GM10266 (cell line): ENCODE data around the gene COMMD6.
A peak's percentile ranks its signal among the peaks of the same experiment; 100 is the strongest.

Experiments used
- DNase-seq: peaks from one replicate; pipeline ENCODE4 v3.0.0; 2012; ENCODE audit errors: extremely low spot score
- TF ChIP-seq, protein P1 (sequence below): IDR thresholded peaks from 2 replicates; pipeline ENCODE4 v1.5.1; 2012; ENCODE audit warnings: mild to moderate bottlenecking, low read depth; ENCODE audit not compliant: control insufficient read depth, insufficient read depth; ENCODE audit errors: missing control alignments

Gene COMMD6

DNA sequence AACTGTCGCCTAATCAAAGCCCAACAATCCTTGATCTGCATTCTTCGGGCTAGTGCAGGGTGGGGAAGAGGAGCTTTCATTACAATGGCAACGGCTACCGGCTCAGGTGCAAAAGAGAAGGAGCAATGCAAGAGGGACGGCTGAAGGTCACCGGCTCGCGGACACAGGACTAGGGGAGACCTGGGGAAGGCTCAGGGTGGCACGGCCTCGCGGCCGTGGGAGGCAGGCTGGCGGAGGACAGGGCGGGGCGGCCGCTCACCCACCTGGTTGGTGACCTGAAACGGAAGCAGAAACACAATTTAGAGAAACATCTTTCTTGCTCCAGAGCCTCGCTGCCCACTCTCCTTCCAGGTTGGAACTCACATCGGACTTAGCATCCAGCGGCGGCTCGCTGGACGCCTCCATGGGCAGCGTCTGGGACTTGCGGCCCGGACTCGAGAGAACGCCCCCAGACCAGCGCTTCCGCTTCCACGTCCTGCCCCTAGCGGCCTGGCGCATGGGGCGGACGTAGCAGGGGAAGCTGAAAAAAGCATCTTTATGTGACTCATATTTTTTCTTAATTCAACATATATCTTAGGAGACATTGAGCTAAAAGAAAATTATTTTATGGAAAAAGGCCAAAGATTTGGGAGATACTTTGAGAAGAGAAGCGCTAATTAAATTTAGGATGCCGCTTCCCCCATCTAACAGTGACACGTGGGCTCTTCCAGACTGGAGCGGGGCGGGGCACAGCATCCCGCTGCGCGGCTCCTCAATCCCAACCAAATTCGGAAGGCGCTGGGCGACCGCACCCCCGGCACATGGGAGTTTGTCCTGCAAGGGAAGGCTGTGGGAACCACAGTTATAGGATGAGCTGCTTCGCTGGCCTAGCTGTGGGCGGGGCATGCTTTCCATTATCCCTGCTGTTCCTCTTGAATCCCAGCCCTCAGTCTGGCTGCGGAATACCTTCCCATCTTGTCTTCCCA is at the start of gene COMMD6:
Gene COMMD6, minus strand, starts transcription at position 441 of the 965 bp plus-strand sequence. Its CDS starts 36 bp downstream, at position 405.
- peak; percentile 77 for DNase-seq
- TF ChIP-seq, protein P1, sequence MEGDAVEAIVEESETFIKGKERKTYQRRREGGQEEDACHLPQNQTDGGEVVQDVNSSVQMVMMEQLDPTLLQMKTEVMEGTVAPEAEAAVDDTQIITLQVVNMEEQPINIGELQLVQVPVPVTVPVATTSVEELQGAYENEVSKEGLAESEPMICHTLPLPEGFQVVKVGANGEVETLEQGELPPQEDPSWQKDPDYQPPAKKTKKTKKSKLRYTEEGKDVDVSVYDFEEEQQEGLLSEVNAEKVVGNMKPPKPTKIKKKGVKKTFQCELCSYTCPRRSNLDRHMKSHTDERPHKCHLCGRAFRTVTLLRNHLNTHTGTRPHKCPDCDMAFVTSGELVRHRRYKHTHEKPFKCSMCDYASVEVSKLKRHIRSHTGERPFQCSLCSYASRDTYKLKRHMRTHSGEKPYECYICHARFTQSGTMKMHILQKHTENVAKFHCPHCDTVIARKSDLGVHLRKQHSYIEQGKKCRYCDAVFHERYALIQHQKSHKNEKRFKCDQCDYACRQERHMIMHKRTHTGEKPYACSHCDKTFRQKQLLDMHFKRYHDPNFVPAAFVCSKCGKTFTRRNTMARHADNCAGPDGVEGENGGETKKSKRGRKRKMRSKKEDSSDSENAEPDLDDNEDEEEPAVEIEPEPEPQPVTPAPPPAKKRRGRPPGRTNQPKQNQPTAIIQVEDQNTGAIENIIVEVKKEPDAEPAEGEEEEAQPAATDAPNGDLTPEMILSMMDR, result no peak

DNA sequence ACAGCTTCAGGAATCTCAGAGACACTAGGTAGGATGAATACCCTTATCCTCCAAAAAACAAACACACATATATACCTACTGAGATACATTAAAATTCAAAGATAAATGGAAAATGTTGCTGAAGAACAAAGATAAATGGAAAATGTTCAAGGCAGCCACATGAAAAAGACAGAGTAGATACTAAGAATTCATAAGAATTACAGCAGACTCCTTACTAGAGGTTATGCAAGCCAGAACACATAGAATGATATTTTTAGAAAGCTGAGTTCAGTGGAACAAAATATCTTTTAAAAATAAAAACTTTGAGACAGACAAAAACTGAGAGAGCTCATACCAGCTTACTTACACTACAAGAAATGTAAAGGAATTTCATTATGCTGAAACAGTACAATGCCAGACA is 47.5 kb upstream of the COMMD6 start:
- DNase-seq, result no peak
- TF ChIP-seq, protein P1, result no peak

DNA sequence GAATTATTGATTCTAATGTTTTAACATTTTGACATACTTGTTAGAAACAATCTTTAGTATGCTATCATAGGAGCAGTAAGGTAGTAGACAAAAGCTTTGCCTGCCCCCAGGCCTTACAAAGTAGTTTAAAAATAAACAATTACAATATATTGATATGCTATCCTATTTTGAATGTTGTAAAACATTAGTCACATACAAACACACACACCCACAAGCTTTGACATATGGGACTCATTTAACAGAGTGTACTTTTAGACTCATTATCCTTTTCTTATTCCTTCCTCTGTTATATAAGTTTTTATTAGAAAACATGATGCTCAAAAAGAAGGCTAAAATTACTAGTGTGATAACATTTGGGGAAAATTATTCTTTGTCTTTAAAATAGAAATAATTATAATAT is 45.5 kb upstream of the COMMD6 start:
- TF ChIP-seq, protein P1, result no peak

GRCh38 chr13:75581874-75582640 is 44.4 kb upstream of the COMMD6 start:
- no peak for DNase-seq

More for the DNA sequence above, 45.5 kb upstream of the COMMD6 start:
- DNase-seq, result no peak

GRCh38 chr13:75579529-75579928 is 41.9 kb upstream of the COMMD6 start:
- TF ChIP-seq, protein P1, result no peak
- DNase-seq, result peak; percentile 7

More at GRCh38 chr13:75581874-75582640, 44.4 kb upstream of the COMMD6 start:
- TF ChIP-seq, protein P1, result no peak

- no peak for DNase-seq
- TF ChIP-seq, protein P1, result no peak
Measured at GRCh38 chr13:75569576-75569975, 31.9 kb upstream of the COMMD6 start.
